Measurements from ENCODE around the gene RAD51B. TPM values are rescaled to one million over a fixed set of nuclear protein-coding genes. Genes with fewer than 3 reads are reported as not detected.

The RAD51B gene
- total RNA-seq, 1 experiment from 2014 or later = 16.7 TPM

DNA sequence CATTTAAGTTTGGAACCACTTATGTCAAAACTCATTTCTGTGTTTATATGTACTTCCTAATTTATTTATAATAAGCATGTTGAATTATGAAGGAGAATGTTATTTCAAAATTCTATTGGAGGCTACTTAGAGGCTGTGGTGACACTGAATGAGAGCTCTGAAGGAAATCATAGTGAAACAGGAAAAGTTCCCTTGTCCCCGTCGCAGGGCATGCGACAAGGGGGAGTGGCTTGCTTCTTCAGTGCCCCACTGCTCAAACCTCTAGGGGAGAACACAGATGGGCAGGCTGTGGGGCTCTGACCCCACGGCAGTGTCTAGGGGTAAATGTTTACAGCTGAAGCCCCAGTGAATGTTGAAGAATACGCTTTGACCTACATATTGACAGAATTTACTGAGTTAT lies 261.9 kb downstream of the RAD51B start:
- H4K20me1 ChIP-seq (ENCODE audit: control insufficient read depth, insufficient read depth, insufficient read length) = no peaks in the 10 kb centered on the region
- no peaks in the 10 kb centered on the region for H3K9me3 Mint-ChIP-seq
- no peak for DNase-seq
- H2BK5ac ChIP-seq (ENCODE audit: insufficient read length, low read length) = no peak overlapping the region
- H2BK120ac ChIP-seq (ENCODE audit: low read depth, low read length, poor library complexity, severe bottlenecking) = no peak overlapping the region
- no peak overlapping the region for H3K4me3 Mint-ChIP-seq
- no peaks in the 10 kb centered on the region; the same call in 1 of the 2 replicates for H3K4me1 ChIP-seq (ENCODE audit: insufficient read depth, low read length)
- no peak overlapping the region for H2AK5ac ChIP-seq (ENCODE audit: insufficient read length, low read length)
- no peak overlapping the region for H3K27ac Mint-ChIP-seq
- no peak overlapping the region for H4K8ac ChIP-seq (replicated peaks; ENCODE audit: insufficient read length, low read depth, low read length)
- H2BK15ac ChIP-seq (ENCODE audit: low read depth, low read length) = no peak overlapping the region
- TF ChIP-seq, protein P1, sequence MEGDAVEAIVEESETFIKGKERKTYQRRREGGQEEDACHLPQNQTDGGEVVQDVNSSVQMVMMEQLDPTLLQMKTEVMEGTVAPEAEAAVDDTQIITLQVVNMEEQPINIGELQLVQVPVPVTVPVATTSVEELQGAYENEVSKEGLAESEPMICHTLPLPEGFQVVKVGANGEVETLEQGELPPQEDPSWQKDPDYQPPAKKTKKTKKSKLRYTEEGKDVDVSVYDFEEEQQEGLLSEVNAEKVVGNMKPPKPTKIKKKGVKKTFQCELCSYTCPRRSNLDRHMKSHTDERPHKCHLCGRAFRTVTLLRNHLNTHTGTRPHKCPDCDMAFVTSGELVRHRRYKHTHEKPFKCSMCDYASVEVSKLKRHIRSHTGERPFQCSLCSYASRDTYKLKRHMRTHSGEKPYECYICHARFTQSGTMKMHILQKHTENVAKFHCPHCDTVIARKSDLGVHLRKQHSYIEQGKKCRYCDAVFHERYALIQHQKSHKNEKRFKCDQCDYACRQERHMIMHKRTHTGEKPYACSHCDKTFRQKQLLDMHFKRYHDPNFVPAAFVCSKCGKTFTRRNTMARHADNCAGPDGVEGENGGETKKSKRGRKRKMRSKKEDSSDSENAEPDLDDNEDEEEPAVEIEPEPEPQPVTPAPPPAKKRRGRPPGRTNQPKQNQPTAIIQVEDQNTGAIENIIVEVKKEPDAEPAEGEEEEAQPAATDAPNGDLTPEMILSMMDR (conservative IDR thresholded peaks at IDR 0.05) = no peak
- no peaks in the 10 kb centered on the region for H3K23me2 ChIP-seq (ENCODE audit: insufficient read length, low read depth, low read length, poor library complexity, severe bottlenecking)
- H3K4me2 ChIP-seq (ENCODE audit: insufficient read depth, insufficient read length, low read length) = no peak overlapping the region
- no peaks in the 10 kb centered on the region for H3K27me3 ChIP-seq (ENCODE audit: insufficient read depth, low read length)
- no peak overlapping the region for H4K5ac ChIP-seq (ENCODE audit: insufficient read length, low read depth, low read length)
- H3K79me1 ChIP-seq (ENCODE audit: insufficient read depth, low read depth, low read length, poor library complexity, severe bottlenecking) = no peaks in the 10 kb centered on the region
- H3K27me3 Mint-ChIP-seq (ENCODE audit: low read depth) = no peaks in the 10 kb centered on the region
- H3K4ac ChIP-seq (ENCODE audit: low read depth, low read length) = no peak overlapping the region
- peaks cover 24 to 27% of the 10 kb centered on the region in 2 experiments for H3K4me1 Mint-ChIP-seq
- no peaks in the 10 kb centered on the region for H3K79me2 ChIP-seq (ENCODE audit: insufficient read depth, low read length)
- H3K9ac ChIP-seq (ENCODE audit: extremely low read depth, insufficient read length, low read length) = no peak overlapping the region
- H3K23ac ChIP-seq (ENCODE audit: insufficient read length, low read depth, low read length) = no peak overlapping the region
- H3K18ac ChIP-seq (ENCODE audit: insufficient read length, low read depth, low read length) = no peak overlapping the region
- no peaks in the 10 kb centered on the region; a peak in 1 of 7 replicates for H3K36me3 Mint-ChIP-seq (ENCODE audit: insufficient read depth in 1 of 3, low read depth in 3 of 3)
- no peak overlapping the region for H3T11ph ChIP-seq (ENCODE audit: low read length)
- no peak overlapping the region for H3K56ac ChIP-seq (ENCODE audit: insufficient read length, low read depth, low read length)
- H3K9me3 ChIP-seq (ENCODE audit: control insufficient read depth, low read depth, low read length) = no peaks in the 10 kb centered on the region
- no CpG with 5 or more reads among the region's 5 CpGs for WGBS (ENCODE audit: extremely low coverage, insufficient read length, low lambda C conversion rate)
- no peak overlapping the region for H2AFZ ChIP-seq (ENCODE audit: low read length)
- no peak overlapping the region for H2BK12ac ChIP-seq (ENCODE audit: insufficient read length, low read depth, low read length)
- H2BK20ac ChIP-seq (ENCODE audit: low read depth, low read length, poor library complexity, severe bottlenecking) = no peak overlapping the region
- no peak overlapping the region for H4K91ac ChIP-seq (ENCODE audit: insufficient read length, low read depth, low read length)
- H3K14ac ChIP-seq (ENCODE audit: insufficient read depth, low read length) = no peak overlapping the region
- no peak overlapping the region for H3K27ac ChIP-seq (ENCODE audit: insufficient read length, low read depth, low read length)
